Lung (tissue), 12 donors: Measurements from ENCODE around the gene TACR1. TPM values are rescaled to one million over a fixed set of nuclear protein-coding genes. Genes with fewer than 3 reads are reported as not detected.
A peak's percentile ranks its signal among the peaks of the same experiment; 100 is the strongest.

Experiments used
- ATAC-seq: fragments of 200-7000 bp; cut with Tn5 transposase; one replicate; pipeline ENCODE4 v1.9.1; 2020; ENCODE audit warnings: moderate number of reproducible peaks; ENCODE audit not compliant: insufficient read depth, low FRiP score
- DNase-seq, 3 donors: peaks; one replicate each; pipeline ENCODE4 v3.0.0-alpha.2; 2013 to 2017
- H3K27ac ChIP-seq, 2 donors: one replicate each; pipeline ENCODE4 v1.5.1; 2013; ENCODE audit warnings: mild to moderate bottlenecking in 2 of 2, moderate library complexity in 2 of 2, control low read depth in 1 of 2, inconsistent platforms in 1 of 2, low read depth in 1 of 2, low read length in 1 of 2
- H3K27me3 ChIP-seq, 3 donors: one replicate each; pipeline ENCODE4 v1.5.1; 2013; ENCODE audit warnings: low read length in 2 of 3; ENCODE audit not compliant: control insufficient read depth in 3 of 3, insufficient read depth in 3 of 3
- H3K36me3 ChIP-seq, 4 donors: one replicate each; pipeline ENCODE4 v1.5.1; 2013; ENCODE audit warnings: low read length in 4 of 4, mild to moderate bottlenecking in 1 of 4, moderate library complexity in 1 of 4; ENCODE audit not compliant: control insufficient read depth in 4 of 4, insufficient read depth in 4 of 4
- H3K4me1 ChIP-seq, 5 donors: one replicate each; pipeline ENCODE4 v1.5.1; 2013; ENCODE audit warnings: low read length in 5 of 5, mild to moderate bottlenecking in 2 of 5, moderate library complexity in 1 of 5; ENCODE audit not compliant: control insufficient read depth in 5 of 5, insufficient read depth in 5 of 5
- H3K4me3 ChIP-seq: one replicate; pipeline ENCODE4 v1.5.1; 2013; ENCODE audit warnings: mild to moderate bottlenecking, control low read depth, moderate library complexity
- H3K9ac ChIP-seq, 2 donors: one replicate each; pipeline ENCODE4 v1.5.1; 2013; ENCODE audit warnings: low read length in 2 of 2, control low read depth in 1 of 2; ENCODE audit not compliant: insufficient read depth in 1 of 2
- H3K9me3 ChIP-seq, 4 donors: one replicate each; pipeline ENCODE4 v1.5.1; 2013; ENCODE audit warnings: low read length in 3 of 4, mild to moderate bottlenecking in 1 of 4, moderate library complexity in 1 of 4; ENCODE audit not compliant: control insufficient read depth in 4 of 4, insufficient read depth in 3 of 4
- WGBS, 2 donors: extraction: QIAGEN DNeasy Blood & Tissue Kit; methylation state at CpG; one replicate each; pipeline ENCODE4 v1.1.7; 2013; 5-methylcytosine and 5-hydroxymethylcytosine counted together
- polyA plus RNA-seq, 2 donors: library from polyadenylated mRNA; stranded (reverse); fragments of 200-250 nt; gene quantifications; one replicate each; pipeline ENCODE4 v1.2.1, GENCODE V29; 2013
- total RNA-seq, 2 donors: library from RNA; depleted of rRNA in 1 of 2; stranded (reverse); fragments of >200 nt in 1 of 2; gene quantifications; one replicate each; pipeline ENCODE4 v1.2.1, GENCODE V29; 2014 to 2021
- TF ChIP-seq, protein P1 (sequence below): IDR thresholded peaks from 2 replicates; pipeline ENCODE4 v1.5.1; 2012; ENCODE audit warnings: mild to moderate bottlenecking; ENCODE audit errors: control extremely low read depth, extremely low read depth
- donor health status: control.
- donor health status: control.
- donor health status: Bipolar disorder and iron deficiency.
- donor health status: healthy.
- donor health status: DM: yes; HTN: yes; CAD: no.

Gene TACR1
- total and polyA plus RNA-seq, 4 donors = 0.33 to 1.6 (median 0.59) TPM

DNA sequence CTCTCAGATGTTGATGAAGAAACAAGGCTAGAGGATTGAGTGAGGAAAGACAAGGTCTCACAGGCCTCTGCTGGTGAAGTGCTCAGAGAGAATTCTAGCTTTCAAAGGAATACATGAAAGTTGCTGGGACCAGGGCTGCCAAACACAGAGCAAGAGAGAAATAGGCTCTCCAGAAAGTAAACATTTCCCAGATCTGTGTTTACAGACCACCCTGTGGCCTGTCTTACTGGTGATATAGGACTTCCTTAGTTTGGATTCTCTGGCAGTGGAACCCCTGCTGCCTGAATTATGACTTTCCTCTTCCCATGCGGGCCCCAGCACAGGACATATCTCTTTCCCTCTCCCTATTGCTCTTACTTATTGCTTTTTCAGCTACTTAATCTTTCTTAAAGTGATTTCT lies 64.5 kb downstream of the TACR1 start:
- no peak overlapping the region for H3K27ac ChIP-seq
- TF ChIP-seq, protein P1, sequence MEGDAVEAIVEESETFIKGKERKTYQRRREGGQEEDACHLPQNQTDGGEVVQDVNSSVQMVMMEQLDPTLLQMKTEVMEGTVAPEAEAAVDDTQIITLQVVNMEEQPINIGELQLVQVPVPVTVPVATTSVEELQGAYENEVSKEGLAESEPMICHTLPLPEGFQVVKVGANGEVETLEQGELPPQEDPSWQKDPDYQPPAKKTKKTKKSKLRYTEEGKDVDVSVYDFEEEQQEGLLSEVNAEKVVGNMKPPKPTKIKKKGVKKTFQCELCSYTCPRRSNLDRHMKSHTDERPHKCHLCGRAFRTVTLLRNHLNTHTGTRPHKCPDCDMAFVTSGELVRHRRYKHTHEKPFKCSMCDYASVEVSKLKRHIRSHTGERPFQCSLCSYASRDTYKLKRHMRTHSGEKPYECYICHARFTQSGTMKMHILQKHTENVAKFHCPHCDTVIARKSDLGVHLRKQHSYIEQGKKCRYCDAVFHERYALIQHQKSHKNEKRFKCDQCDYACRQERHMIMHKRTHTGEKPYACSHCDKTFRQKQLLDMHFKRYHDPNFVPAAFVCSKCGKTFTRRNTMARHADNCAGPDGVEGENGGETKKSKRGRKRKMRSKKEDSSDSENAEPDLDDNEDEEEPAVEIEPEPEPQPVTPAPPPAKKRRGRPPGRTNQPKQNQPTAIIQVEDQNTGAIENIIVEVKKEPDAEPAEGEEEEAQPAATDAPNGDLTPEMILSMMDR = no peak
- peak; percentile 78 to 94 (median 91) for DNase-seq
- H3K9me3 ChIP-seq = no peaks in the 10 kb centered on the region
- no peak for ATAC-seq
- no peaks in the 10 kb centered on the region for H3K36me3 ChIP-seq
- H3K27me3 ChIP-seq = no peaks in the 10 kb centered on the region
- 35 to 50% methylated on average over 1 of the region's 1 CpG for WGBS, 2 donors
- H3K9ac ChIP-seq = no peak overlapping the region
- H3K4me3 ChIP-seq = no peak overlapping the region
- peaks cover 0 to 47% (median 9%) of the 10 kb centered on the region in 5 donors for H3K4me1 ChIP-seq

DNA sequence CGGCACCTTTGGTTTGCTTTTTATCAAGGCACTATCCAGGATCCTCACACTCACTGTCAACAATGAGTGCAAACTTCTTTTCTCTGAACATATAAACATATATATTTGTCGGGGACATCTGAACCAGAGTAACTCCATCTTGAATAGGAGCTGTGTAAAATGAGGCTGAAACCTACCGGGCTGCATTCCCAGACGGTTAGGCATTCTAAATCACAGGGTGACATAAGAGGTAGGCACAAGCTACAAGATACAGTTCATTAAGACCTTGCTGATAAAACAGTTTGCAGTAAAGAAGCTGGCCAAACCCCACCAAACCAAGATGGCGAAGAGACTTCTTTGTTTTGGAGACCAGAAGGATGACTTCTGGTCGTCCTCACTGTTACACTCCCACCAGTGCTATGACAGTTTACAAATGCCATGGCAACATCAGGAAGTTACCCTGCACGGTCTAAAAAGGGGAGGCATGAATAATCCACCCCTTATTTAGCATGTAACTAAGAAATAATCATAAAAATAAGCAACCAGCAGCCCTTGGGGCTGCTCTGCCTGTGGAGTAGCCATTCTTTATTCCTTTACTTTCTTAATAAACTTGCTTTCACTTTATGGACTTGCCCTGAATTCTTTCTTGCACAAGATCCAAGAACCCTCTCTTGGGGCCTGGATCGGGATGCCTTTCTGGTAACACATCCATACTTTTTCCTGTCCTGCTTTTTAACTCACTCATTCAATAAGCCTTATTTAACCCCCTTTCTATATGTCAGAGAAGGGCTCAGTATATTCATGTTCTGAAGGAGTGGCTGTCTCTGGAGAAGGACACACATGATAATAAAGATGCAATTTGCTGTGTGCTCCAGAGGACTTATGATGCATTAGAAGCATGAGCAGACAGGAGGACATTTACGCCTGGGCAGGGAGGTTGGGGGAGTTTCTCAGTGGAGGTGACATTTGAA lies 65.4 kb downstream of the TACR1 start:
- ATAC-seq (no peak), DNase-seq (peak in 1 of 3 donors; percentile 19)
- Histone ChIP-seq H3K4me1 (peaks cover 0 to 38% (median 4%) of the 10 kb centered on the region in 5 donors), H3K27ac (no peak overlapping the region), H3K9me3 (no peaks in the 10 kb centered on the region), H3K27me3 (no peaks in the 10 kb centered on the region), H3K9ac (no peak overlapping the region), H3K4me3 (no peak overlapping the region), H3K36me3 (no peaks in the 10 kb centered on the region)
- 80 to 81% methylated on average over 9 of the region's 9 CpGs for WGBS, 2 donors
- TF ChIP-seq, protein P1 = no peak

DNA sequence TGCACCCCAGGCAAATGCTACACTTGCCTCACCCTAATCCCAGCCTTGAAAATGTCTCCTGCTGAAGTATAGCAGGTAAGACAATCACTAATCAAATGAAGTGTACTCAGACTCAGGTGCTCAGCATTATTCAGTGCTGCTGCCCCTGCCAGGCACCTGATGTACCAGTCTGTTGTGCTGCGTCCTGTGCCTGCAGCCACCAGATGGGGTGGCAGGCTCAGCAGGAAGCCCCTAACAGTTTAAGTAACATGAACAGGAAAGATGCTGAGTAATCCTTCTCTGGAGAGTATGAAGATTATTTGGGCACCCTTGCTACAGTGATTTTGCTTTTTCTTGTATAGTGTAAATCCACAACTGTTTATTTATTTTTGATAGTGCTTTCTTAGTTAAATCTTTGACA lies 69.1 kb downstream of the TACR1 start:
- WGBS, 2 donors = 17 to 37% methylated on average over 1 of the region's 1 CpG
- H3K36me3 ChIP-seq = no peaks in the 10 kb centered on the region

More for the DNA sequence above, 69.1 kb downstream of the TACR1 start:
- Histone ChIP-seq H3K27ac (no peak overlapping the region), H3K4me1 (peaks cover 0 to 17% (median 2%) of the 10 kb centered on the region in 5 donors), H3K4me3 (no peak overlapping the region), H3K9ac (no peak overlapping the region), H3K27me3 (no peaks in the 10 kb centered on the region), H3K9me3 (peaks cover 0 to 1% (median 0%) of the 10 kb centered on the region in 4 donors)
- DNase-seq (peak in 2 of 3 donors; percentile 32 to 51), ATAC-seq (no peak)
- TF ChIP-seq, protein P1 = no peak
